ENCODE measurements around the gene RANBP6. TPM values are rescaled to one million over a fixed set of nuclear protein-coding genes. Genes with fewer than 3 reads are reported as not detected.

RANBP6 gene
- total and polyA plus RNA-seq, 2 donors from 2014 or later: 9.5 to 19.5 TPM

- Histone ChIP-seq H3K36me3 (ENCODE audit: control insufficient read depth in 2 of 3, insufficient read depth in 3 of 3, low read length in 3 of 3) (no peaks in the 10 kb centered on the region), H3K27ac (ENCODE audit: low read depth in 2 of 2, low read length in 2 of 2) (no peak overlapping the region), H3K4me1 (ENCODE audit: control insufficient read depth in 2 of 3, insufficient read depth in 2 of 3, low read depth in 1 of 3, low read length in 3 of 3) (peaks cover 0 to 4% (median 0%) of the 10 kb centered on the region in 3 donors), H3K9ac (ENCODE audit: low read length in 3 of 3) (no peak overlapping the region), H3K4me3 (ENCODE audit: low read length in 3 of 3) (no peak overlapping the region), H3K27me3 (ENCODE audit: control insufficient read depth, insufficient read depth, low read length) (no peaks in the 10 kb centered on the region), H3K9me3 (ENCODE audit: control insufficient read depth in 2 of 3, insufficient read depth in 1 of 3, low read length in 3 of 3) (no peaks in the 10 kb centered on the region)
- DNase-seq (no peak), FAIRE-seq (no peak)
- TF ChIP-seq CTCF (IDR thresholded peaks at IDR 0.05; ENCODE audit: borderline replicate concordance, extremely low read depth, insufficient read depth): no peak
- intact Hi-C loops (cut with DNase I): no loop called here
Observed at GRCh38 chr9:5994493-5994892, 20.9 kb downstream of the RANBP6 start.

GRCh38 chr9:5988265-5988664 lies 27.2 kb downstream of the RANBP6 start:
- FAIRE-seq (no peak), DNase-seq (no peak)
- no peaks in the 10 kb centered on the region for H3K27me3 ChIP-seq (ENCODE audit: control insufficient read depth, insufficient read depth, low read length)
- no peak overlapping the region for H3K9ac ChIP-seq (ENCODE audit: low read length in 3 of 3)
- H3K9me3 ChIP-seq (ENCODE audit: control insufficient read depth in 2 of 3, insufficient read depth in 1 of 3, low read length in 3 of 3): no peaks in the 10 kb centered on the region
- no peak for TF ChIP-seq CTCF (IDR thresholded peaks at IDR 0.05; ENCODE audit: borderline replicate concordance, extremely low read depth, insufficient read depth)
- peaks cover 0 to 2% (median 0%) of the 10 kb centered on the region in 3 donors for H3K36me3 ChIP-seq (ENCODE audit: control insufficient read depth in 2 of 3, insufficient read depth in 3 of 3, low read length in 3 of 3)
- no peaks in the 10 kb centered on the region for H3K4me1 ChIP-seq (ENCODE audit: control insufficient read depth in 2 of 3, insufficient read depth in 2 of 3, low read depth in 1 of 3, low read length in 3 of 3)
- H3K27ac ChIP-seq (ENCODE audit: low read depth in 2 of 2, low read length in 2 of 2): no peak overlapping the region
- H3K4me3 ChIP-seq (ENCODE audit: low read length in 3 of 3): no peak overlapping the region
- intact Hi-C loops (cut with DNase I): no loop called here

GRCh38 chr9:5983042-5983441 lies 32.4 kb downstream of the RANBP6 start:
- H3K4me1 ChIP-seq (ENCODE audit: control insufficient read depth in 2 of 3, insufficient read depth in 2 of 3, low read depth in 1 of 3, low read length in 3 of 3): peaks cover 0 to 4% (median 0%) of the 10 kb centered on the region in 3 donors
- FAIRE-seq (no peak), DNase-seq (no peak)
- no peaks in the 10 kb centered on the region for H3K27me3 ChIP-seq (ENCODE audit: control insufficient read depth, insufficient read depth, low read length)
- no peaks in the 10 kb centered on the region for H3K9me3 ChIP-seq (ENCODE audit: control insufficient read depth in 2 of 3, insufficient read depth in 1 of 3, low read length in 3 of 3)
- H3K9ac ChIP-seq (ENCODE audit: low read length in 3 of 3): no peak overlapping the region
- H3K36me3 ChIP-seq (ENCODE audit: control insufficient read depth in 2 of 3, insufficient read depth in 3 of 3, low read length in 3 of 3): peaks cover 0 to 3% (median 2%) of the 10 kb centered on the region in 3 donors
- no peak for TF ChIP-seq CTCF (IDR thresholded peaks at IDR 0.05; ENCODE audit: borderline replicate concordance, extremely low read depth, insufficient read depth)
- H3K27ac ChIP-seq (ENCODE audit: low read depth in 2 of 2, low read length in 2 of 2): no peak overlapping the region
- H3K4me3 ChIP-seq (ENCODE audit: low read length in 3 of 3): no peak overlapping the region
- intact Hi-C loops (cut with DNase I): no loop called here

GRCh38 chr9:5982317-5982716 lies 33.1 kb downstream of the RANBP6 start:
- intact Hi-C loops (cut with DNase I): no loop called here
- no peak for FAIRE-seq
- H3K4me1 ChIP-seq (ENCODE audit: control insufficient read depth in 2 of 3, insufficient read depth in 2 of 3, low read depth in 1 of 3, low read length in 3 of 3): peaks cover 0 to 4% (median 0%) of the 10 kb centered on the region in 3 donors
- H3K27ac ChIP-seq (ENCODE audit: low read depth in 2 of 2, low read length in 2 of 2): no peak overlapping the region
- peaks cover 0 to 3% (median 0%) of the 10 kb centered on the region in 3 donors for H3K36me3 ChIP-seq (ENCODE audit: control insufficient read depth in 2 of 3, insufficient read depth in 3 of 3, low read length in 3 of 3)
- no peak for TF ChIP-seq CTCF (IDR thresholded peaks at IDR 0.05; ENCODE audit: borderline replicate concordance, extremely low read depth, insufficient read depth)
- no peaks in the 10 kb centered on the region for H3K9me3 ChIP-seq (ENCODE audit: control insufficient read depth in 2 of 3, insufficient read depth in 1 of 3, low read length in 3 of 3)
- no peak overlapping the region for H3K9ac ChIP-seq (ENCODE audit: low read length in 3 of 3)
- no peak overlapping the region for H3K4me3 ChIP-seq (ENCODE audit: low read length in 3 of 3)
- DNase-seq: no peak
- H3K27me3 ChIP-seq (ENCODE audit: control insufficient read depth, insufficient read depth, low read length): no peaks in the 10 kb centered on the region
